SK-N-SH (cell line): ENCODE data around the gene TARBP1.

Experiments used
- CTCF ChIP-seq: fragments of 200-600 bp; sonication (generic); IDR thresholded peaks from 2 replicates; pipeline ENCODE4 v1.6.1; 2017; ENCODE audit warnings: antibody characterized with exemption, mild to moderate bottlenecking, moderate library complexity
- ELF1 ChIP-seq: IDR thresholded peaks from 2 replicates; pipeline ENCODE4 v1.4.0; 2012
- EZH2phosphoT487 ChIP-seq: fragments of 200-600 bp; sonication (generic); IDR thresholded peaks from 2 replicates; pipeline ENCODE4 v1.6.1; 2017; ENCODE audit warnings: low read depth, mixed run types, mild to moderate bottlenecking, antibody characterized with exemption, moderate library complexity, borderline replicate concordance
- FOXJ3 ChIP-seq: sonication (generic); formaldehyde crosslinking; IDR thresholded peaks from 2 replicates; pipeline ENCODE4 v1.5.1; 2020; ENCODE audit warnings: mild to moderate bottlenecking, missing genetic modification reagents
- MXI1 ChIP-seq: IDR thresholded peaks from 2 replicates; pipeline ENCODE4 v1.6.1; 2012; ENCODE audit warnings: mild to moderate bottlenecking, low read depth, low read length, improper control_type of control experiment
- NRF1 ChIP-seq: IDR thresholded peaks from 2 replicates; pipeline ENCODE4 v1.6.1; 2012; ENCODE audit warnings: low read depth, mild to moderate bottlenecking, low read length
- POLR2AphosphoS5 ChIP-seq: IDR thresholded peaks from 2 replicates; pipeline ENCODE4 v1.6.1; 2012; ENCODE audit warnings: low read depth, low read length
- RAD21 ChIP-seq: IDR thresholded peaks from 2 replicates; pipeline ENCODE4 v1.6.1; 2012; ENCODE audit warnings: mild to moderate bottlenecking, low read length
- RCOR1 ChIP-seq: fragments of 150-350 bp; IDR thresholded peaks from 2 replicates; pipeline ENCODE4 v1.6.1; 2017; ENCODE audit warnings: antibody characterized with exemption, low read length
- REST ChIP-seq: IDR thresholded peaks from 2 replicates; pipeline ENCODE4 v1.6.1; 2012; ENCODE audit warnings: mild to moderate bottlenecking, low read depth, low read length, moderate library complexity
- RFX5 ChIP-seq: IDR thresholded peaks from 2 replicates; pipeline ENCODE4 v1.6.1; 2012; ENCODE audit warnings: mild to moderate bottlenecking, improper control_type of control experiment, low read length
- RXRA ChIP-seq: IDR thresholded peaks from 2 replicates; pipeline ENCODE4 v1.4.0; 2012; ENCODE audit warnings: low read depth, mild to moderate bottlenecking, borderline replicate concordance
- TCF12 ChIP-seq: IDR thresholded peaks from 2 replicates; pipeline ENCODE4 v1.4.0; 2012
- YY1 ChIP-seq: IDR thresholded peaks from 2 replicates; pipeline ENCODE4 v1.4.0; 2012; ENCODE audit warnings: low read depth, mild to moderate bottlenecking

GRCh38 chr1:234475167-234475793, 3.7 kb downstream of the TARBP1 start:
- no peak for TF ChIP-seq CTCF
- TF ChIP-seq YY1, result no peak
- no peak for TF ChIP-seq MXI1
- TF ChIP-seq RAD21, result no peak
- TF ChIP-seq REST, result no peak
- no peak for TF ChIP-seq TCF12
- no peak for TF ChIP-seq NRF1
- no peak for TF ChIP-seq EZH2phosphoT487
- TF ChIP-seq RCOR1, result no peak
- no peak for TF ChIP-seq FOXJ3 (CRISPR knock-in tag)
- no peak for TF ChIP-seq ELF1
- TF ChIP-seq POLR2AphosphoS5, result no peak
- TF ChIP-seq RFX5, result no peak
- no peak for TF ChIP-seq RXRA
